Stimulated activated CD4-positive, alpha-beta T cell treated with anti-CD3 and anti-CD28 coated beads, Interleukin-2, amount 100 ng/mL, for 24 hours (primary cell): ENCODE results near the gene HDAC11.
A peak's percentile ranks its signal among the peaks of the same experiment; 100 is the strongest.
"Not testable (repeated sequence)": the region's sequence is repeated elsewhere in the genome, so short reads cannot be mapped to it uniquely, and the experiment has no call there.

Source experiments
- DNase-seq, 2 donors: peaks; one replicate each; pipeline ENCODE4 v3.0.0-alpha.2; 2020

Gene HDAC11

DNA sequence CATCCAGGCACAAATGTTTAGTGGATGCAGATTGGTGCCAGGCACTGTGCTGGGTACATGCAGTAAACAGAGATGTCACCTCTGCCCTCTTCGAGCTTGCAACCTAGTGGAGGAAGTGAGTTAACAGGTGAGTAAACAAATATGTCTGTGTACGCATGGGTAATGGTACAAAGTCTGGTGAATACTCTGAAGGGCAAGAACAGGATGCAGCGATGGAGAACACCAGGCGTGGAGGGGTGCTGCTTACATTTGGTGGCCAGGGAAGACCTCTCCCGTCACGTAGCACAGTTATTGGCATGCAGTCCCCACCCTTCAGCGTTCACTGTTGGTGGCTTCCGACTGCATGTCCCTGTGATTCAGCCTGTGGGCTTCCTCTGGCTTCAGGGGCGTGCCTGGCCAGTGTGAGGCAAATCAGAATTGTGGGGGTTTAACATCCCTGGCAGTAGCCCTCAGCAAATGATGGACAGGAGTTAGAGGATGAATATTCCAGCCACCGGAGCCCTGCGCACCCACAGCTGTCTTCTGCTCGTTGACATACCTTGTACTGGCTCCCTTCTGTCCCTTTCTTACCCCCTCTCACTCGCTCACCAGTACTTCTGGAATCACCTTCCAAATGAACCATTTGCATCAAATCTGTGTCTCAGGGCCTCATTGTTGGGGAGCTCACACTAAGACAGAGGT is 9.1 kb upstream of the HDAC11 start:
- DNase-seq, result no peak

DNA sequence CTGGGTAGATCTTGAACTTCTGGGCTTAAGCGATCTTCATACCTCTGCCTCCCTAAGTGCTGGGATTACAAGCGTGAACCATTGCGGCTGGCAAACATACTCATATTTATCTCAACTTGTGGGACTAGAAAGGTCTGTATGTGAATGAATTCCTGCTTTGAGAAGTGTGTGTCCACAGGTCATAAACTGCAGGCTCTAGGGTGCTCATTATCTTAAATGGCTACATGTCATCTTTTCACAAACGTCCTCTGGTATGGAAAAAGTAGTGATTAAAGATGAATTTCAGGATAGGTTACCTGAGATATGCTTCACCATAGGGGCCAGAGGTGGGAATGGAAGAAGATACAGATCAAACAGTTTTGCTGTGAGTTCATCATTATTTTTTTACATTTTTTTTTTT is 7.8 kb upstream of the HDAC11 start:
- DNase-seq, result no peak

DNA sequence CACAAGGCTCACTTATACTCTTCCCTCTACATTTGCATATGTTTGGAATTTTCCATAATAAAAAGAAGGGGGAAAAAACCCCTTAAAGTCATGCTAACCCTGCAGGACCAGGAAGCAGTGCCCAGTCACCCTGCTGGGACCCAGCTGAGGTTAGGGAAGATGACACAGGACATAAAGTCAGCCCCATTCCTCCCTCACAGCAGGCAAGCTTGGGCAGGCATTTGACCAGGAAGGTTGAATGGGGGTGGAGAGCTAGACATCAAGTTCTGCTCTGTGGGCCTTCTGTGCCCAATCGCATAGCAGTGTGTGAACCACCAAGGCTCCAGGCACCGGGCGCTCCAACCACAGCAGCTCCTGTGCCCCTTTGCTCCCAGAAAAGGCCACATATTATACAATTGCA is 7.1 kb upstream of the HDAC11 start:
- no peak for DNase-seq

DNA sequence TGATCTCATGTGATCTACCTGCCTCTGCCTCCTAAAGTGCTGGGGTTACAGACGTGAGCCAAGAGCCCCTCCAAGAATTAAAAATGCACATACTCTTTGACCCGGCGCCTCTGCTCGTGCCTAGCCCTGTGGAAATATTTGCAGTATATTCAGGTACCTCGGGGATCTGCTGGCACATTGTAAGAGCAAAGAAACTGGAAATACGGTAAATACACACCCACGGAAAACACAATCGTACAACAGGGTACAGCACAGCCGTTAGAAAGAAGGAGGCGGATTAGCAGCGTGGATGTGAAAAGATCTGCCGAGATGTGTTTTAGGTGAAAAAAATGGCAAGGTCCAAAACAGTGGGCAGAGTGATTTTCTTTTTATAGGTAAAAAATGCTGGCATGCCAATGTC is 6.1 kb upstream of the HDAC11 start:
- no peak for DNase-seq

DNA sequence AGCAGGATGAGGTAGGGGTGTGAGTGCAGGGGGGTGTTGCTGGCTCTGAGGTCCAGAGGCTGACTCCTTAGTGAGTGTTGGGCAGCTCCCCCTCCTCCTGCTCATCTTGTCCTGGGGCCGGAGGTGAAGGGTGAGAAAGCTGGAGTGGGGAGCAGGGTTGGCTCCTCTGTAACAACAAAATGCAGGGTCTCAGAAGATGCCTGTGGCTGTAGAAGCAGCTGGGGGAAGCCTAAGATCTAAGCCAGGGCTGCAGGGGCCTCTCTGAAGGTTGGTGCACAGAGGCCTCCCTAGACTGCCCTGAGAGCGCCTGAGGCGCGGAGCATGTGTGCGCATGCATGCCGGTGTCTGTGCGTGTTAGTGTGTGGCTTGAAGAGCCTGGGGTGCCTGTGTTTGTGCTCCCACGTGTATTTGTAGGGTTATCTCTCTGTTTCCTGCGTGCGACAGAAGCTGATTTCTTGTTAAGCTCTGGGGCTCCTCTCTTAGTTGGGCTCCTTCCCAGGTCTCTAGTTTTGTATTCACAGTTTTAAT is 5.3 kb upstream of the HDAC11 start:
- no peak for DNase-seq

DNA sequence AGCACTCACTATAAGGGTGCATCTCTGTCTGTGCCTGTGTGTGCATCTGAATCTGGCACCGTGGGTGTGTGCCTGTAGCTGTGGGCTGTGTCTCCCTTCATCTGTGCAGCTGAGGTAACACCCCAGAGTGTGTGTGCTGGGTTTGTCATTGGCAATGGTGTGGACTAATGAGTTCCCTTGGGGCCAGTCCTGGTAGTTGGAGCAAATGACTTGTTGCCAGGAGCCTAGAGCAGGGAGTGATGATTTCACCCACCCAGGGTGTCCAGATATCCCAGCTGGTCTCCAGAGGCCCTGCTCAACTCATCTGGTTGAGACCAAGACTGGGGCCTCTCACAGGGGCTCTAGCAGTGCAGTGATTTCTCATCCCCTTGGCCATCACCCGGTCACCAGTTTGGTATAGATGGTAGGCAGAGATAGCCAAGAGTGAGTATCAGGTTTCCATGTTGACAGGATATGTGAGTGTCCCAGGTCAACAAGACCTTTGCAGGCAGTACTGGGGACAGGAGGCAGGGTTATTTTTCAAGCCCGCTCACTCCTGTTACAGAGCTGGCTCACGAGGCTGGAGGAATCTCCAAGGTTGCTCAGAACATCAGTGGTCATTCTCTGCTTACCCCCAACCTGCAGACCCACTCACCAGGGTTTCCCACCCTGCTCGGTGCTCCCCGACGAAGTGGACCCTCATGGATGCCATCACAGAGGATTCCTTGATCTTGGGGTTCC is 4.1 kb upstream of the HDAC11 start:
- no peak for DNase-seq

DNA sequence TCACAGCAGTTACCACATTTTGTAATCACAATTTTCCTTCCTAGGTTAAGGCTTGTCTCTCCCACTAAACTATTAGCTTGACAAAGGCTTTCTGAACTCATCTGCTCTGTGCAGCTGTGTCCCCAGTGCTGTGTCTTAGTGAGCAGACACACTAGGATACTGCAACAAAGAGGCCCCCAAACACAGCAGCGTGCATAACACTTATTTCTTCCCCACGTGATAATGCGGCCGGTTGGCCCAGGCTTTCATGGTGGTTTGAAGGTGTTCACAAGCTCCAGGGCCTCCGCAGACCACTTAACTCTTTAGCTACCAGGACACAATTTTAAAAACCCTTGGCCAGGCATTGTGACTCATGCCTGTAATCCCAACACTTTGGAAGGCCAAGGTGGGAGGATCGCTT is 2.2 kb upstream of the HDAC11 start:
- DNase-seq, result no peak

DNA sequence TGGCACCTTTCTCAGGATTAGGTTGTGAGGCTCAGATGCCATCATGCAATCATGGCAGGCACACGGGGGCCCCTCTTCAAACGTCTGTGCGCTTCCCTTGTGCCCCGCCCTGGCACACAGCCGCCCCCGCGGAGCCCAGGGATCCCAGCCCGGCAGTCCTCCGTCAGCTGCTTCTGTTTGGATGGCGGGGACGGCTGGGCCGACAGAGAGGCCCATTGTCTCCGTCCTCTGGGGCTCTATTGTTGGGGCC is 849 bp upstream of the HDAC11 start:
- peak; percentile 54 to 55 for DNase-seq

DNA sequence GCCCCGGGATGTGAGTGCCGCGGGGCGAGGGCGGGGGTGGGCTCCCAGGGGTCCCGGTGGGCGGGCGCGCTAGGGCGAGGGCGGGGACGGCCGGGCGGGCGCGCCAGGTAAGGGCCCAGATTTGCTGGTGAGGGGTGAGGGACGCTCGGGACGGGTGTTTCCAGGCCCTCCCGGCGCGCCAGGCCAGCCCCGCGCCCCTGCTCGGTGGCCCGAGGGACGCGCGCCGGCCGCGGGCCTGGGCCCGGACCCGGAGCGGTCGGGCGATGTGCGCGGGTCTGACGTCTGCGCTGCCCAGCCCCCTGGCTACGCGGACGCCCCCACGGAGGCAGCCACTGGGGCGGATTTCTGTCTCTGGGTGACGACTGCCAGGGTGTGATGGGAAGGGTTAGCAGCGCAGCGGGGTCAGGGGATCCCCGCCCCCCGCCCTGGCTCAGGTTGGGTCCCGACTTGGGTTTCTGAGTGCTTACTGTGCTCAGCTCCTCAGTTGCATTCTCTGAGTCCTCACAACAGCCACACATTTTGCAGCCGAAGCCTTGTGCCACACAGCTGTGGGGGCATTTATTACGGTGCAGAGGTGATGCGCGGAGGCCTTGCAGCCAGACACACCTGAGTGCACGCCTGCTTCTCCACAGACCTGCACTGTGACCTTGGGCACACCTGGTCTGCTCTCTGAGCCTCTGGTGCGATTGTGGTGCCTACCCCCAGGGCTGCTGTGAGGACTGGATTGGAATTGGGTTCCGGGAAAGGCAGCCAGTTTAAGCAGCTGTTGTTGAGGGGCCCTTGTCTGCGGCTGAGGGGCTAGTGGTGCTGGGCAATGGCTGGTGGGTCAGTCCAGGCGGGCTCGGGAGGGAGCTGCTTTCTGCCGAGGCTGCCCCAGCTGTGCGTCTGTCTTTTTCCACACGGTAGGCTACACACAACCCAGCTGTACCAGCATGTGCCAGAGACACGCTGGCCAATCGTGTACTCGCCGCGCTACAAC is 523 bp downstream of the HDAC11 start:
- peak in 1 of 2 donors; percentile 41 for DNase-seq

DNA sequence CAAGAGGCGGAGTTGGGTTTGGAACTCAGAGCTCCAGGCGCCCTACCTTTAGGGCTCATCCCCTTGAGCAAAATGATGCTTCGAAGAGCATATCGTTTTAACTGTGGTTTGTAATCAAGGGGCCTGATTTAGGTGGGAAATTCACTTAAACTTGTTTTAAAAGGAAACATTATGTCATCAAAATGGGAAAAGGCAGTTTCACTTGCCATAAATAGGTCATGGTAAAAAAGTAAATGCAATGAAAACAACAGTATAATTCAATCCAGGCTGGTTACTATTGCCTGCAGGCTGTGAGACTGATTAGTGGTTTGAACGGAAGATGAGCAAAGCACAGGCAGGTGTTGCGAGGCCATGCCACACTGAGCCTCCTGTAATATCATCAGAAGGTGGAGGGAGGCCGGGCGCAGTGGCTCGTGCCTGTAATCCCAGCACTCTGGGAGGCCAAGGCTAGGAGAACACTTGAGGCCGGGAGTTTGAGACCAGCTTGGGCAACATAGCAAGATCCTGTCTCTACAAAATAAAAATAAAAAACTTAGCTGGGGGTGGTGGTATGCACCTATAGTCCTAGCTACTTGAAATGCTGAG is 2.1 kb downstream of the HDAC11 start:
- DNase-seq, result no peak

DNA sequence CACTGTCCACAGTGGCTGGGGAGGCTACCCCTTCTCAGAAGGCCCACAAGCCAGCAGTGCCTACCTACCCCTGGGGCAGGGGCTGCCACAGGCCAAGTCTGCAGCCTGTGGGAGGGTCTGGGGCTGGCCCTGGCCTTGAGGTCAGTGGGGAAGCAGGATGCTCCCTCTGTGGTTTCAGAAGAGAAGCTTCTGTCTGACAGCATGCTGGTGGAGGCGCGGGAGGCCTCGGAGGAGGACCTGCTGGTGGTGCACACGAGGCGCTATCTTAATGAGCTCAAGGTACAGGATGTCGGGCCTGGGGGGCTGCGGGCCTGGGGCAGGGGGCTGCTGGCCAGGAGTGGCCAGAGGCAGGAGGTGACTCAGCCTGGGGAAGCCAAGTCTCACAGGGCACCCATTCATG is 3.2 kb downstream of the HDAC11 start:
- DNase-seq, result no peak

DNA sequence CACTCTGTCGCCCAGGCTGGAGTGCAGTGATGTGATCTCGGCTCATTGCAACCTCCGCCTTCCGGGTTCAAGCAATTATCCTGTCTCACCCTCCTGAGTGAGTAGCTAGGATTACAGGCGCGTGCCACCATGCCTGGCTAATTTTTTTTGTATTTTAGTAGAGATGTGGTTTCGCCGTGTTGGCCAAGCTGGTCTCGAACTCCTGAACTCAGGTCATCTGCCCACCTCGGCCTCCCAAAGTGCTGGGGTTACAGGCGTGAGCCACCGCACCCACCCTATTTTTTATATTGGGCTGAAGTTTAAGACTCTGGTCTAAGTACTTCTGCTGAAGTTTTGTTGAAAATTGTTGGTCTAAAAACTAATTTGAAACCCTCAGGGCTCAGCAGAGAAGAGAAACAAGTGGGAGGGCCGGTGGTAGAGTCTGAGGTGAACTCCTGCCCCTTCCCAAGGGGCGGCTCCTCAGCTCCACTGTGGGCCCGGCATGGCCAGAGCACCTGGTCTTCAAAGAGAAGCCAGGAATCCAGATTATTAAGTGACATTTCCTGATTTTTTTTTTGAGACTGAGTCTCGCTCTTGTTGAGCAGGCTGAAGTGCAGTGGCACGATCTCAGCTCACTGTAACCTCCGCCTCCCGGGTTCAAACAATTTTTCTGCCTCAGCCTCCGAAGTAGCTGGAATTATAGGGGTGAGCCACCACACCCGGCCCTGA is 4.0 kb downstream of the HDAC11 start:
- no peak for DNase-seq

DNA sequence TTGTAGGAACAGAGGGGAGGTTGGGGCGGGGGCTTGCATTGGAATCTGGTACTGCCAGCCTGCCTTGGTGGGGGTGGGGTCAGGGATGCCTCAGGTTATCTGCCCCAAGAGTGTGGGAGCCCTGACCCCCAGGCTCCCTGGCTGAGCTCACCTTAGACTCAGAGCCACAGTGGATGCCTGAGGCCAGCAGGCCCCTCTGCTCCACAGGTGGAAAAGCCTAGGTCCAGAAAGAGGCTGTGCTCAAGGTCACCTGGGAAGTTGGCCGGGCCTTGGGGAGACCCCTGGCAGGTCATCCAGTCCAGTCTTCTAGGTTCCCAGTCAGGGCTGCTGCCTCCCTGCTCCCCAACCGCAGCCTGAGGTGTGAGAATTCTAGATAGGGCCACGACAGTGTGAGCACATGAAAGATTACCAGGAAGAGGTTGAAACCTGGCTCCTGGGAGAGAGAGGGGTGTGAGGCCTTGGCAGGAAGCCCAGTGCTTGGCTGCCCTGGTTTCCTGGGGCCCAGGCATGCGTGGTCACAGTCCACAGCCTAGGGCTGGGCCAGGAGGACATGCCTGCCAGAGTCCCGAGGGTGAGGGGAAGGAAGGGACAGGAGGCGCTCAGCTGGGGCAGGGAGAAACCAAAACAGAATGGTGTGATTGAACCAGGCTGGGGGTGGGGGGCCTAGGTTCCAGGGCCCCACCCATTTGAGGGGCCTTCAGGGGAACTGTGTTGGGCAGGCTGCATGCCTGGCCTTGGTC is 4.9 kb downstream of the HDAC11 start:
- no peak for DNase-seq

DNA sequence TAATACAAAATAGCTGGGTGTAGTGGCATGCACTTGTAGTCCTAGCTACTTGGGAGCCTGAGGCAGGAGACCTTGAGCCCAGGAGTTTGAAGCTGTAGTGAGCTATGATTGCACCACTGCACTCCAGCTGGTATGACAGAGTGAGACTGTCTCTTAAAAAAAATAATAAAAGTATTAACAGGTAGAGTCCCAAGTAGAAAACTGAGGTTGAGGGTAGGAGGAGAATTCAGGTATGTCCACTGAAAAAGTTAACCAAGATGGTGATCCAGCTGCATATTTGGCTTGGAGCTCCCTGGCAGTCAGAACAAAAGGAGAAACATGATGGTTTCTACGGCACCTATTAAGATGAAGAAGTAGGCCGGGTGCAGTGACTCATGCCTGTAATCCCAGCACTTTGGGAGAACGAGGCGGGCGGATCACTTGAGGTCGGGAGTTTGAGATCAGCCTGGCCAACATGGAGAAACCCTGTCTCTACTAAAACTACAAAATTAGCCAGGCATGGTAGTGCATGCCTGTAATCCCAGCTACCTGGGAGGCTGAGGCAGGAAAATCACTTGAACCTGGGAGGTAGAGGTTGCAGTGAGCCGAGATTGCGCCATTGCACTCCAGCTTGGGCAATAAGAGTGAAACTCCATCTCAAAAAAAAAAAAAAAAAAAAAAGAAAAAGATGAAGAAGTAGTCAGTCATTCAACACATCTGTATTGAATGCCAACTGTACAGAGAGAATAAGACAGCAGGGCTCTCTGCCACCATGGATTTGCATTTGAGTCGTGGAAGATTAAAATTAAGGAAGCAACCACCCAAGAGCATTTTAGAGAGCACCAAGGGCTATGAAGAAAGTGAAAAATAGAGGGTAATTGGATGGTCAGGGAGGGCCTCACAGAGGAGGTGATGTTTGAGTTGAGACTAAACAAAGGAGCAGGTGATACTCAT is 5.8 kb downstream of the HDAC11 start:
- DNase-seq, result not testable (repeated sequence)

DNA sequence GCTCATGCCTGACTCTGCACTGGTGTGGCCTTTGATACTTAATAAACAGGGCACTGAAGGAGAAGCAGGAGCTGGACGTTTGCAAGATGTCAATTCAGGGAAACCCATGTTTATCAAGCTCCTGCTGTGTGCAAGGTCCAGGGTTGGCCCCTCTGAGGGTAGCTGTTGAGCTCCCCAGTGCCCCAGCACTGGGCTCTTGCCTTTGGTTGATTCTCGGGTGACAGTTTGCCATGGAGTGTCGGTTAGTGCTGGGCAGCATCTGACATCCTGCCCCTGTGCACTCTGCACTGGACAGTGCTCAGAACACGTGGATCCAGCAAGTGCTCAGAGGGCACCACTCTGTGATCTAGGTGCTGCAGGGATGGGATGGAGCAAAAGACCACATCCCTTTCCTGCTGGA is 7.3 kb downstream of the HDAC11 start:
- DNase-seq, result no peak

DNA sequence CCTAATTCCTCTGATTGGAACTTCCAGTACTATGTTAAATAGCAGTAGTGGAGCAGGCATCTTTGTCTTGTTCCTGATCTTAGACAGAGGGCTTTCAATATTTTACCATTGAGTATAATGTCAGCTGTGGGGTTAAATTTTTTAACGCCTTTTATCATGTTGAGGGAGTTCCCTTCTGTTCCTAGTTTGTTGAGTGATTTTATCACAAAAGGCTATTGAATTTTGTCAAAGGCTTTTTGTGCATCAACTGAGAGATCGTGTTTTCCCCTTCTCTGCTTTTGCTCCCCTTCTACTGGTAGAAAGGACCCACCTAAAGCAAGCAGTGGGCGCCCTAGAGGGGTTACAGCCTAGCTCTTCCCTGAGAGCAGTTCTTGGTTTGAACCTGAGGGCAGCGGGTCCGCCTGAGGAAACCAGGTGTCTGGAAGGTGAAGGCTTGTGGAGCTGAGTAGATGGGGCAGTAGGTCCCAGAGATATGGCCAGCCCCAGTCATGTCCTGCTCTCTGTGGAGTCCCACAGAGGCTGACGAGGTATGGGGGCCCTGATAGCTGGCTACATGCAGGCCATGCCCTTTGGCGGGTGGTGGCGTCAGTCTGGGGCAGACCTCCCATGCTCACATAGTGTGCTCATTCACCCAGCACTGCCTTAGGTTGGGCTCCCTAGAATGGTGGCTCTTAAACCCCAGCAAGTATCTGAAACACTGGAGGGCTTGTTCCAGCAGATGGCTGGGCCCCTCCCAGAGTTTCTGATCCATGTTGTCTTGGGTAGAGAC is 11.3 kb downstream of the HDAC11 start:
- no peak for DNase-seq

DNA sequence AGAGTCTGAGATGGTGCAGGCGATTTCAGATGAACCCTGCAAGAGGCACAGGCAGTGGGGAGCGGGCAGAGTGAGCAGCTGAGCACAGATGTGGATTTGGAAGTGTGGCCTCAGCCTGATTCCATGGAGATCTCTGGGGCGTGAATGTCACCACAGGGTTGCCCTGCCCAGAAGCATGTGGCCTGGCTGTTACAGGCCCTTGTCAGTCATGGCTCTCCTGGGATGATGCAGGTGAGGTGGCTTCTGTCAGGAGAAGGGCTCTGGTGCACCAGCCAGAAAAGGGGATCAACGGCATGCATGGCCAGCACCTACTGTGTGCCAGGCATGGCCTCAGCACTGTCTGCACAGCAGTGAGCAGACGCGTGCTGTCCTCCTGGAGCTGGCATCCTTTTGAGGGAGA is 11.9 kb downstream of the HDAC11 start:
- no peak for DNase-seq

DNA sequence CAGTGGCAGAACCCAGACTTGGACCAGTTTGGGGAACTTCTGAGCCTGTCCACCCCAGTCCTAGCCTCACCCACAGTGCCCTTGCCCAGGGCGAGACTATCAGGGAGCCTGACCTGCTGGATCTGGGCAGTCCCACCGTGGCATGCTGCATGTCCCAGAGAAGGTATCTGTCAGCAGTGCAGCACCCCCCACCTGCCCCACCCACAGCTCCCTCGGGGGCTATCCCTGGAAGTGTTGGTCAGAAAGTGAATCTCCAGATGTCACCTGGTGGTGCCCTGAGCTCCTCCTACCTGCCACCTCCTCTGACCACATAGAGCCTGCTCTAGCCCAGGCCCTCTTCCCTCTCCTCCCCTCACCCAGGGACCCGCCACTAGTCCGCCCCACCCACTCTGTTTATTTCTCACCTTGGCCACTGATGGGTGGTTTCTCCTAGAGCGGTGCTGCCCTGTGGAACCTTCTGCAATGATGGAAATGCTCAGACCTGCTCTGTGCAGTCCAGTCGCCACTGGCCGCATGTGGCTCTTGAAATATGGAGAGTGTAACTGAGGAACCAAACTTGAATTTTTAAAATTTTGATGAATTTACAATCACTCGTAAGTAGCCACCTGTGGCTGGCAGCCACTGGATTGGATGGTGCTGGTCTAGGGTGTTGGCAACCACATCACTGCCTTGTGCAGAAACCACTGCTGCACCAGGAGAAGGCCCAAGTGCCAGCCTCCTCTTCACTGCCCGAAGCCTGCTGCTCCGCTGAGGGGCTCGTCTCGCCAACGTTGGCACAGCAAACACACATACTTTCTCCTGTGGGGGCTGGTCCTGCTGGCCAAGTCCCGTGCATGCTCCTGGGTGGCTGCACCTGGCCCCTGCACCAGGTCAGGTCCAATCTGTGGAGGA is 13.1 kb downstream of the HDAC11 start:
- DNase-seq, result no peak
